Measurements from ENCODE around the gene CLEC4M.
"Not testable (repeated sequence)": the region's sequence is repeated elsewhere in the genome, so short reads cannot be mapped to it uniquely, and the experiment has no call there.

Gene CLEC4M

DNA sequence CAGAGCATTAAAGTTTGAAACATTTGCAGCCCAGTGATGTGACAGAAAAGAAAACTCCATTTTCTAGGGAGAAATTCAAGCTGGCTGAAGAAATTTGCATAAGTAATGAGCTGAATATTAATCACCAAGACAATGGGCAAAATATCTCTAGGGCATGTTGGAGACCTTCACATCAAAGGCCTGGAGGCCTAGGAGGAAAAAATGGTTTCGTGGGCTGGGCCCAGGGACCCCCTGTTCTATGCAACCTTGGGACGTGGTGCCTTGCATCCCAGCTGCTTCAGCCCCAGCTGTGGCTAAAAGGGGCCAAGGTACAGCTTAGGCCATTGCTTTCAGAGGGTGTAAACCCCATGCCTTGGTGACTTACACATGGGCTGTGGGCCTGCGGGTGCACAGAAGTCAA, 5.7 kb upstream of the CLEC4M start:
- Histone ChIP-seq H3K27ac (no peak overlapping the region), H2AFZ (ENCODE audit: low read depth) (no peak overlapping the region), H3K36me3 (ENCODE audit: insufficient read depth) (no peaks in the 10 kb centered on the region), H3K4me3 (IDR thresholded peaks at IDR 0.05; ENCODE audit: insufficient read depth, low read depth, low read length) (no peak overlapping the region), H3K9ac (no peak overlapping the region), H3K79me2 (ENCODE audit: insufficient read depth, low read depth) (no peaks in the 10 kb centered on the region), H3K27me3 (ENCODE audit: insufficient read depth, low read depth) (peaks cover 17% of the 10 kb centered on the region; the same call in 1 of the 2 replicates), H4K20me1 (ENCODE audit: insufficient read depth) (no peaks in the 10 kb centered on the region), H3K4me1 (ENCODE audit: low read depth, poor library complexity, severe bottlenecking) (no peaks in the 10 kb centered on the region), H3K4me2 (no peak overlapping the region)
- TF ChIP-seq, protein P1, sequence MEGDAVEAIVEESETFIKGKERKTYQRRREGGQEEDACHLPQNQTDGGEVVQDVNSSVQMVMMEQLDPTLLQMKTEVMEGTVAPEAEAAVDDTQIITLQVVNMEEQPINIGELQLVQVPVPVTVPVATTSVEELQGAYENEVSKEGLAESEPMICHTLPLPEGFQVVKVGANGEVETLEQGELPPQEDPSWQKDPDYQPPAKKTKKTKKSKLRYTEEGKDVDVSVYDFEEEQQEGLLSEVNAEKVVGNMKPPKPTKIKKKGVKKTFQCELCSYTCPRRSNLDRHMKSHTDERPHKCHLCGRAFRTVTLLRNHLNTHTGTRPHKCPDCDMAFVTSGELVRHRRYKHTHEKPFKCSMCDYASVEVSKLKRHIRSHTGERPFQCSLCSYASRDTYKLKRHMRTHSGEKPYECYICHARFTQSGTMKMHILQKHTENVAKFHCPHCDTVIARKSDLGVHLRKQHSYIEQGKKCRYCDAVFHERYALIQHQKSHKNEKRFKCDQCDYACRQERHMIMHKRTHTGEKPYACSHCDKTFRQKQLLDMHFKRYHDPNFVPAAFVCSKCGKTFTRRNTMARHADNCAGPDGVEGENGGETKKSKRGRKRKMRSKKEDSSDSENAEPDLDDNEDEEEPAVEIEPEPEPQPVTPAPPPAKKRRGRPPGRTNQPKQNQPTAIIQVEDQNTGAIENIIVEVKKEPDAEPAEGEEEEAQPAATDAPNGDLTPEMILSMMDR (conservative IDR thresholded peaks at IDR 0.05; ENCODE audit: low read depth, low read length) = no peak

DNA sequence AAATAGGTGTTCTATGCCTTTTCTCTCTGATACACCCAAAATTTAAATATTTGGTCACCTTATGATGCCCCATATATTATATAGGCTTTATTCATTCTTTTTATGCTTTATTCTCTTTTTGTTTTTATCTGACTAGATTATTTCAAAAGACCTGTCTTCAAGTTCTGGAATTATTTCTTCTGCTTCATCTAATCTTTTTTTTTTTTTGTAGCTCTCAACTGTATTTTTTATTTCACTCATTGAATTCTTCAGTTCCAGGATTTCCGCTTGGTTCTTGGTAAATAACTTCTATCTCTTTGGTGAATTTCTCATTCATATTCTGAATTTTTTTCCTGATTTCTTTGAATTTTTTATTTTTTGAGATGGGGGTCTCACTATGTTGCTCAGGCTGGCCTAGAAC, 3.9 kb upstream of the CLEC4M start:
- Histone ChIP-seq H3K4me2 (no peak overlapping the region), H3K79me2 (ENCODE audit: insufficient read depth, low read depth) (no peaks in the 10 kb centered on the region), H3K36me3 (ENCODE audit: insufficient read depth) (no peaks in the 10 kb centered on the region), H3K4me3 (IDR thresholded peaks at IDR 0.05; ENCODE audit: insufficient read depth, low read depth, low read length) (no peak overlapping the region), H3K27me3 (ENCODE audit: insufficient read depth, low read depth) (peaks cover 10% of the 10 kb centered on the region; the same call in 1 of the 2 replicates), H3K9ac (no peak overlapping the region), H4K20me1 (ENCODE audit: insufficient read depth) (no peaks in the 10 kb centered on the region), H2AFZ (ENCODE audit: low read depth) (no peak overlapping the region), H3K27ac (no peak overlapping the region), H3K4me1 (ENCODE audit: low read depth, poor library complexity, severe bottlenecking) (no peaks in the 10 kb centered on the region)
- TF ChIP-seq, protein P1 (conservative IDR thresholded peaks at IDR 0.05; ENCODE audit: low read depth, low read length) = no peak

DNA sequence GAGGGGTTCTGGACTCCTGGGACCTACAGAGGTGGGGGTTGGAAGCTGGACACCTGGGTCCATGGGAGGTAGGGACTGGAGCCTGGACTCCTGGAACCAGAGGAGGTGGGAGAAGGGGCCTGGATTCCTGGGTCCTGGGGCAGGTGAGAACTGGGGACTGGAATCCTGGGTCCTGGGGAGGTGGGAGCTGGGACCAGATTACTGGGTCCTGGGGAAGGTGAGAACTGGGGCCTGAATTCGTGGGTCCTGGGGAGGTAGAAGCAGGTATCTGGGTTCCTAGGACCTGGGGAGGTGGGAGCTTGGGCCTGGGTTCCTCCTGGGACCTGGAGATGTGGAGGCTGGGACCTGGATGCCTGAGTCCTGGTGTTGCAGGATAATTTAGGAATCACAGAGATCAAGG, 653 bp downstream of the CLEC4M start:
- no peak overlapping the region for H3K4me3 ChIP-seq (IDR thresholded peaks at IDR 0.05; ENCODE audit: insufficient read depth, low read depth, low read length)
- TF ChIP-seq, protein P1 (conservative IDR thresholded peaks at IDR 0.05; ENCODE audit: low read depth, low read length) = no peak
- H3K79me2 ChIP-seq (ENCODE audit: insufficient read depth, low read depth) = no peaks in the 10 kb centered on the region
- peaks cover 25% of the 10 kb centered on the region for H3K27me3 ChIP-seq (ENCODE audit: insufficient read depth, low read depth)
- H3K9ac ChIP-seq = no peak overlapping the region
- H3K4me2 ChIP-seq = no peak overlapping the region
- no peaks in the 10 kb centered on the region for H4K20me1 ChIP-seq (ENCODE audit: insufficient read depth)
- H3K27ac ChIP-seq = no peak overlapping the region
- H3K4me1 ChIP-seq (ENCODE audit: low read depth, poor library complexity, severe bottlenecking) = no peaks in the 10 kb centered on the region
- no peak overlapping the region for H2AFZ ChIP-seq (ENCODE audit: low read depth)
- H3K36me3 ChIP-seq (ENCODE audit: insufficient read depth) = no peaks in the 10 kb centered on the region

DNA sequence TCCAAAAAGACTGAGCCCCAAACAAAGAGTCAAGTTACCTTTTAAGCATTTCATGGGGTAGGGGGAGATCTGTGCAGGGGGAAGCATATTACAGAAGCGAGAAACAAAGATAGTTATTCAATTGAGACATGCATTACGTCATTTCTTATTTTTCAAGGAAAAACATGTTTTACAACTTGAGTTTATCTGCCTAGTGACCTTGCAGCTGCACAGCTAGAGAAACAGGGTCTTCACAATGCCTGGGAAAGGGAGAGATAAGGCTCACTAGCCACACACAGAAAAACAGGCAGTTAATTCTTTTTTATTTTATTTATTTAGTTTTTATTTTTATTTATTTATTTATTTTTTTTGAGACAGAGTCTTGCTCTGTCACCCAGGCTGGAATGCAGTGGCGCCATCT, 1.1 kb downstream of the CLEC4M start:
- H3K4me1 ChIP-seq (ENCODE audit: low read depth, poor library complexity, severe bottlenecking); H3K36me3 ChIP-seq (ENCODE audit: insufficient read depth); H3K4me2 ChIP-seq; H4K20me1 ChIP-seq (ENCODE audit: insufficient read depth); H3K4me3 ChIP-seq (IDR thresholded peaks at IDR 0.05; ENCODE audit: insufficient read depth, low read depth, low read length); H3K79me2 ChIP-seq (ENCODE audit: insufficient read depth, low read depth); H3K27ac ChIP-seq; H3K9ac ChIP-seq; H2AFZ ChIP-seq (ENCODE audit: low read depth): not testable (repeated sequence)
- H3K27me3 ChIP-seq (ENCODE audit: insufficient read depth, low read depth) = peaks cover 28% of the 10 kb centered on the region

DNA sequence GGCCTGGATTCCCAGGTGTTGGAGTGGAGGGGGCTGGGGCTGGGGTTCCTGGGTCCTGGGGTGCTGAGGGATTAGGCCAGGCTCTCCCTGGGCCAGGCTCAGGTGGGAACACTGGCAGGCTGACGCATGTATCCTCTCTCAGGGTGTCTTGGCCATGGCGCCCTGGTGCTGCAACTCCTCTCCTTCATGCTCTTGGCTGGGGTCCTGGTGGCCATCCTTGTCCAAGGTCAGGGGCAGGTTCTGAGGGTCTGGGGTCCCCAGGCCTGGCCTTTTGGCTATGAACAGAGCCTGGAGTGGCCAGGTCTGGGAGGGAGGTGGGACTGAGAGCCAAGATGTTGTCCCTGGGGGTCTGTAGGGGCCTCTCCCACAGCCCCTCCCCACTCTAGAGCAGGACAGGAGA, 2.0 kb downstream of the CLEC4M start:
- H3K4me1 ChIP-seq (ENCODE audit: low read depth, poor library complexity, severe bottlenecking); H3K4me3 ChIP-seq (IDR thresholded peaks at IDR 0.05; ENCODE audit: insufficient read depth, low read depth, low read length); H3K9ac ChIP-seq; H3K36me3 ChIP-seq (ENCODE audit: insufficient read depth); H2AFZ ChIP-seq (ENCODE audit: low read depth); H3K4me2 ChIP-seq; H3K79me2 ChIP-seq (ENCODE audit: insufficient read depth, low read depth); H4K20me1 ChIP-seq (ENCODE audit: insufficient read depth); H3K27ac ChIP-seq: not testable (repeated sequence)
- peaks cover 37% of the 10 kb centered on the region for H3K27me3 ChIP-seq (ENCODE audit: insufficient read depth, low read depth)

All from KMS-11 (cell line).